GM12878 (cell line): ENCODE data around the gene FEV. TPM values are rescaled to one million over a fixed set of nuclear protein-coding genes. Genes with fewer than 3 reads are reported as not detected.

Source experiments
- CHD2 ChIP-seq: IDR thresholded peaks from 2 replicates; pipeline ENCODE4 v1.6.1; 2011; ENCODE audit warnings: low read depth, low read length, improper control_type of control experiment, borderline replicate concordance
- EGR1 ChIP-seq, 2 experiments: IDR thresholded peaks; 1 replicate in 1 of 2; 2 replicates in 1 of 2; pipeline ENCODE4 v1.6.1; 2011 to 2012; ENCODE audit warnings: low read depth in 2 of 2, low read length in 2 of 2, borderline replicate concordance in 1 of 2, mild to moderate bottlenecking in 1 of 2, moderate library complexity in 1 of 2
- EZH2 ChIP-seq: IDR thresholded peaks from 2 replicates; pipeline ENCODE4 v1.6.1; 2012; ENCODE audit warnings: low read depth, mild to moderate bottlenecking, control low read depth, inconsistent platforms, low read length, borderline replicate concordance; ENCODE audit not compliant: control insufficient read depth
- LARP7 ChIP-seq: fragments of 450-650 bp; IDR thresholded peaks from 2 replicates; pipeline ENCODE4 v1.6.1; 2017; ENCODE audit warnings: mild to moderate bottlenecking
- NRF1 ChIP-seq: conservative IDR thresholded peaks from 2 replicates; pipeline ENCODE4 v1.6.1; 2011; ENCODE audit warnings: mild to moderate bottlenecking, low read depth, low read length, improper control_type of control experiment
- SMAD5 ChIP-seq: IDR thresholded peaks from 2 replicates; pipeline ENCODE4 v1.6.1; 2016; ENCODE audit warnings: antibody characterized with exemption, low read depth
- YBX1 ChIP-seq: fragments of 450-650 bp; IDR thresholded peaks from 2 replicates; pipeline ENCODE4 v1.6.1; 2016; ENCODE audit warnings: antibody characterized with exemption
- ZBED1 ChIP-seq: IDR thresholded peaks from 2 replicates; pipeline ENCODE4 v1.6.1; 2016; ENCODE audit warnings: borderline replicate concordance
- polyA plus RNA-seq, 11 experiments: library from polyadenylated mRNA; depleted of rRNA in 4 of 11; unstranded in 6 of 11; stranded (reverse) in 5 of 11; fragments of >200 nt; fragmentation: Nextera tagmentation in 4 of 11; fragmentation: Illumina TruSeq in 1 of 11; extraction: Ambion mirVana in 4 of 11; extraction: Trizol in 1 of 11; gene quantifications; 1 replicate in 1 of 11; 2 replicates in 10 of 11; pipeline versions ENCODE4 v1.2.1 to v1.2.3, GENCODE V29; 2011 to 2016; ENCODE audit warnings: inconsistent platforms in 2 of 11, missing spikeins in 2 of 11, low read depth in 1 of 11
- total RNA-seq, 4 experiments: library from RNA; depleted of rRNA in 3 of 4; stranded (reverse); fragments of >200 nt in 3 of 4; fragmentation: Illumina TruSeq in 1 of 4; extraction: Trizol in 1 of 4; gene quantifications; 2 replicates each; pipeline versions ENCODE4 v1.2.1 to v1.2.3, GENCODE V29; 2013 to 2021
- TF ChIP-seq, protein P1 (sequence below): fragments of 450-650 bp; formaldehyde crosslinking; IDR thresholded peaks from 2 replicates; pipeline ENCODE4 v1.5.0; 2022; ENCODE audit warnings: mild to moderate bottlenecking, missing genetic modification characterization
- TF ChIP-seq, protein P2 (sequence below): fragments of 450-650 bp; IDR thresholded peaks from 2 replicates; pipeline ENCODE4 v1.6.1; 2017; ENCODE audit warnings: mild to moderate bottlenecking, low read depth, inconsistent platforms; ENCODE audit not compliant: poor library complexity, severe bottlenecking

FEV gene
- total and polyA plus RNA-seq, 10 of the 15 experiments (the other 5 are each of a cell fraction or from before 2014, with no cell fraction given): not detected

GRCh38 chr2:219022041-219022440 lies 37.1 kb upstream of the FEV start (continued):
- TF ChIP-seq, protein P1, sequence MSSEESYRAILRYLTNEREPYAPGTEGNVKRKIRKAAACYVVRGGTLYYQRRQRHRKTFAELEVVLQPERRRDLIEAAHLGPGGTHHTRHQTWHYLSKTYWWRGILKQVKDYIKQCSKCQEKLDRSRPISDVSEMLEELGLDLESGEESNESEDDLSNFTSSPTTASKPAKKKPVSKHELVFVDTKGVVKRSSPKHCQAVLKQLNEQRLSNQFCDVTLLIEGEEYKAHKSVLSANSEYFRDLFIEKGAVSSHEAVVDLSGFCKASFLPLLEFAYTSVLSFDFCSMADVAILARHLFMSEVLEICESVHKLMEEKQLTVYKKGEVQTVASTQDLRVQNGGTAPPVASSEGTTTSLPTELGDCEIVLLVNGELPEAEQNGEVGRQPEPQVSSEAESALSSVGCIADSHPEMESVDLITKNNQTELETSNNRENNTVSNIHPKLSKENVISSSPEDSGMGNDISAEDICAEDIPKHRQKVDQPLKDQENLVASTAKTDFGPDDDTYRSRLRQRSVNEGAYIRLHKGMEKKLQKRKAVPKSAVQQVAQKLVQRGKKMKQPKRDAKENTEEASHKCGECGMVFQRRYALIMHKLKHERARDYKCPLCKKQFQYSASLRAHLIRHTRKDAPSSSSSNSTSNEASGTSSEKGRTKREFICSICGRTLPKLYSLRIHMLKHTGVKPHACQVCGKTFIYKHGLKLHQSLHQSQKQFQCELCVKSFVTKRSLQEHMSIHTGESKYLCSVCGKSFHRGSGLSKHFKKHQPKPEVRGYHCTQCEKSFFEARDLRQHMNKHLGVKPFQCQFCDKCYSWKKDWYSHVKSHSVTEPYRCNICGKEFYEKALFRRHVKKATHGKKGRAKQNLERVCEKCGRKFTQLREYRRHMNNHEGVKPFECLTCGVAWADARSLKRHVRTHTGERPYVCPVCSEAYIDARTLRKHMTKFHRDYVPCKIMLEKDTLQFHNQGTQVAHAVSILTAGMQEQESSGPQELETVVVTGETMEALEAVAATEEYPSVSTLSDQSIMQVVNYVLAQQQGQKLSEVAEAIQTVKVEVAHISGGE (CRISPR knock-in tag): no peak
- TF ChIP-seq, protein P2, sequence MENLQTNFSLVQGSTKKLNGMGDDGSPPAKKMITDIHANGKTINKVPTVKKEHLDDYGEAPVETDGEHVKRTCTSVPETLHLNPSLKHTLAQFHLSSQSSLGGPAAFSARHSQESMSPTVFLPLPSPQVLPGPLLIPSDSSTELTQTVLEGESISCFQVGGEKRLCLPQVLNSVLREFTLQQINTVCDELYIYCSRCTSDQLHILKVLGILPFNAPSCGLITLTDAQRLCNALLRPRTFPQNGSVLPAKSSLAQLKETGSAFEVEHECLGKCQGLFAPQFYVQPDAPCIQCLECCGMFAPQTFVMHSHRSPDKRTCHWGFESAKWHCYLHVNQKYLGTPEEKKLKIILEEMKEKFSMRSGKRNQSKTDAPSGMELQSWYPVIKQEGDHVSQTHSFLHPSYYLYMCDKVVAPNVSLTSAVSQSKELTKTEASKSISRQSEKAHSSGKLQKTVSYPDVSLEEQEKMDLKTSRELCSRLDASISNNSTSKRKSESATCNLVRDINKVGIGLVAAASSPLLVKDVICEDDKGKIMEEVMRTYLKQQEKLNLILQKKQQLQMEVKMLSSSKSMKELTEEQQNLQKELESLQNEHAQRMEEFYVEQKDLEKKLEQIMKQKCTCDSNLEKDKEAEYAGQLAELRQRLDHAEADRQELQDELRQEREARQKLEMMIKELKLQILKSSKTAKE: no peak
- TF ChIP-seq YBX1: no peak
- no peak for TF ChIP-seq EGR1 (IDR thresholded peaks at IDR 0.05; ENCODE audit: borderline replicate concordance in 1 of 2, low read depth in 2 of 2, low read length in 2 of 2)
- no peak for TF ChIP-seq SMAD5
- no peak for TF ChIP-seq LARP7
- no peak for TF ChIP-seq ZBED1
- no peak for TF ChIP-seq CHD2
- TF ChIP-seq NRF1: no peak
- TF ChIP-seq EZH2: no peak
